Measurements from ENCODE around the gene SCNM1. TPM values are rescaled to one million over a fixed set of nuclear protein-coding genes. Genes with fewer than 3 reads are reported as not detected.

Gene SCNM1
- total and polyA plus RNA-seq, 2 experiments from 2014 or later: 27.1 to 92.3 TPM

DNA sequence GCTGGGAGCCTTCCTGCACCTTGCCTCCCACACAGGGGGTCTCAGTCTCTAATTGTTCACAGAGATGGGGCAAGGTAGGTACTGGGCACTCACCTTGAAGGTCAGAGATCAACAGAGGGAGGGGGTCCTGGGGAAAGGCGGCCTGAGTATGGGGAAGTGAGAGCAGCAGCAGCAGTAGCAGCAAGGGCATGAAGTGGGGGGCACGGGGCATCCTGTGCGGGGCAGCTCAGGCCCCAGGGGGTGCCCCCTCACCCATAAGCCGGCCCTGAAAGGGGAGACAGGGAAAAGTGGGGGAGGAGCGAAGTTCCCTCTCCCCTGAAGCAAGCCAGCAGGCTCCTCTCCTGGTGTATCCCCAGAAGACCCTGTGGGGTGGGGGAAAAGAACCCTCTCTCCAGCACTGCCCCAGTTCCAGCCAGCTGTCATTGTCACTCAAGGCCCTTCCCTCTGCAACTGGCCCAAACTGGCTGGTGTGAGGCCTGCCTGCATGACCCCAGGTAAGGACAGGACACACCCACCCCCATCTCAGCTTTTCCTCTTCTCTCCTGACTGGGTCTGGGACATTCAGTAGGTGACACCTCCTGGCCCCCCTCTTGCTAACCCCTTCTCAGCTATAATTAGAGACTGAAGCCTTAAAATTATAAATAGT lies 23.4 kb upstream of the SCNM1 start (continued):
- TF ChIP-seq, protein P1, sequence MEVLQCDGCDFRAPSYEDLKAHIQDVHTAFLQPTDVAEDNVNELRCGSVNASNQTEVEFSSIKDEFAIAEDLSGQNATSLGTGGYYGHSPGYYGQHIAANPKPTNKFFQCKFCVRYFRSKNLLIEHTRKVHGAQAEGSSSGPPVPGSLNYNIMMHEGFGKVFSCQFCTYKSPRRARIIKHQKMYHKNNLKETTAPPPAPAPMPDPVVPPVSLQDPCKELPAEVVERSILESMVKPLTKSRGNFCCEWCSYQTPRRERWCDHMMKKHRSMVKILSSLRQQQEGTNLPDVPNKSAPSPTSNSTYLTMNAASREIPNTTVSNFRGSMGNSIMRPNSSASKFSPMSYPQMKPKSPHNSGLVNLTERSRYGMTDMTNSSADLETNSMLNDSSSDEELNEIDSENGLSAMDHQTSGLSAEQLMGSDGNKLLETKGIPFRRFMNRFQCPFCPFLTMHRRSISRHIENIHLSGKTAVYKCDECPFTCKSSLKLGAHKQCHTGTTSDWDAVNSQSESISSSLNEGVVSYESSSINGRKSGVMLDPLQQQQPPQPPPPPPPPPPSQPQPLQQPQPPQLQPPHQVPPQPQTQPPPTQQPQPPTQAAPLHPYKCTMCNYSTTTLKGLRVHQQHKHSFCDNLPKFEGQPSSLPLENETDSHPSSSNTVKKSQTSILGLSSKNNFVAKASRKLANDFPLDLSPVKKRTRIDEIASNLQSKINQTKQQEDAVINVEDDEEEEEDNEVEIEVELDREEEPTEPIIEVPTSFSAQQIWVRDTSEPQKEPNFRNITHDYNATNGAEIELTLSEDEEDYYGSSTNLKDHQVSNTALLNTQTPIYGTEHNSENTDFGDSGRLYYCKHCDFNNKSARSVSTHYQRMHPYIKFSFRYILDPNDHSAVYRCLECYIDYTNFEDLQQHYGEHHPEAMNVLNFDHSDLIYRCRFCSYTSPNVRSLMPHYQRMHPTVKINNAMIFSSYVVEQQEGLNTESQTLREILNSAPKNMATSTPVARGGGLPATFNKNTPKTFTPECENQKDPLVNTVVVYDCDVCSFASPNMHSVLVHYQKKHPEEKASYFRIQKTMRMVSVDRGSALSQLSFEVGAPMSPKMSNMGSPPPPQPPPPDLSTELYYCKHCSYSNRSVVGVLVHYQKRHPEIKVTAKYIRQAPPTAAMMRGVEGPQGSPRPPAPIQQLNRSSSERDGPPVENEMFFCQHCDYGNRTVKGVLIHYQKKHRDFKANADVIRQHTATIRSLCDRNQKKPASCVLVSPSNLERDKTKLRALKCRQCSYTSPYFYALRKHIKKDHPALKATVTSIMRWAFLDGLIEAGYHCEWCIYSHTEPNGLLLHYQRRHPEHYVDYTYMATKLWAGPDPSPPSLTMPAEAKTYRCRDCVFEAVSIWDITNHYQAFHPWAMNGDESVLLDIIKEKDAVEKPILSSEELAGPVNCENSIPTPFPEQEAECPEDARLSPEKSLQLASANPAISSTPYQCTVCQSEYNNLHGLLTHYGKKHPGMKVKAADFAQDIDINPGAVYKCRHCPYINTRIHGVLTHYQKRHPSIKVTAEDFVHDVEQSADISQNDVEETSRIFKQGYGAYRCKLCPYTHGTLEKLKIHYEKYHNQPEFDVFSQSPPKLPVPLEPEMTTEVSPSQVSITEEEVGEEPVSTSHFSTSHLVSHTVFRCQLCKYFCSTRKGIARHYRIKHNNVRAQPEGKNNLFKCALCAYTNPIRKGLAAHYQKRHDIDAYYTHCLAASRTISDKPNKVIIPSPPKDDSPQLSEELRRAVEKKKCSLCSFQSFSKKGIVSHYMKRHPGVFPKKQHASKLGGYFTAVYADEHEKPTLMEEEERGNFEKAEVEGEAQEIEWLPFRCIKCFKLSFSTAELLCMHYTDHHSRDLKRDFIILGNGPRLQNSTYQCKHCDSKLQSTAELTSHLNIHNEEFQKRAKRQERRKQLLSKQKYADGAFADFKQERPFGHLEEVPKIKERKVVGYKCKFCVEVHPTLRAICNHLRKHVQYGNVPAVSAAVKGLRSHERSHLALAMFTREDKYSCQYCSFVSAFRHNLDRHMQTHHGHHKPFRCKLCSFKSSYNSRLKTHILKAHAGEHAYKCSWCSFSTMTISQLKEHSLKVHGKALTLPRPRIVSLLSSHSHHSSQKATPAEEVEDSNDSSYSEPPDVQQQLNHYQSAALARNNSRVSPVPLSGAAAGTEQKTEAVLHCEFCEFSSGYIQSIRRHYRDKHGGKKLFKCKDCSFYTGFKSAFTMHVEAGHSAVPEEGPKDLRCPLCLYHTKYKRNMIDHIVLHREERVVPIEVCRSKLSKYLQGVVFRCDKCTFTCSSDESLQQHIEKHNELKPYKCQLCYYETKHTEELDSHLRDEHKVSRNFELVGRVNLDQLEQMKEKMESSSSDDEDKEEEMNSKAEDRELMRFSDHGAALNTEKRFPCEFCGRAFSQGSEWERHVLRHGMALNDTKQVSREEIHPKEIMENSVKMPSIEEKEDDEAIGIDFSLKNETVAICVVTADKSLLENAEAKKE (CRISPR knock-in tag; IDR thresholded peaks at IDR 0.05): no peak
- TF ChIP-seq POLR2AphosphoS5 (IDR thresholded peaks at IDR 0.05; ENCODE audit: low read depth): no peak
- TF ChIP-seq JUNB (IDR thresholded peaks at IDR 0.05; ENCODE audit: unreplicated experiment): no peak
- TF ChIP-seq CREB1 (CRISPR knock-in tag; IDR thresholded peaks at IDR 0.05; ENCODE audit: low read depth): no peak
- no peak for TF ChIP-seq ZNF331 (CRISPR knock-in tag; IDR thresholded peaks at IDR 0.05; ENCODE audit: low read depth)
- TF ChIP-seq EZH2 (IDR thresholded peaks at IDR 0.05; ENCODE audit: low read depth, unreplicated experiment): no peak
- no peak for TF ChIP-seq STAT1 (IDR thresholded peaks at IDR 0.05; ENCODE audit: unreplicated experiment)

DNA sequence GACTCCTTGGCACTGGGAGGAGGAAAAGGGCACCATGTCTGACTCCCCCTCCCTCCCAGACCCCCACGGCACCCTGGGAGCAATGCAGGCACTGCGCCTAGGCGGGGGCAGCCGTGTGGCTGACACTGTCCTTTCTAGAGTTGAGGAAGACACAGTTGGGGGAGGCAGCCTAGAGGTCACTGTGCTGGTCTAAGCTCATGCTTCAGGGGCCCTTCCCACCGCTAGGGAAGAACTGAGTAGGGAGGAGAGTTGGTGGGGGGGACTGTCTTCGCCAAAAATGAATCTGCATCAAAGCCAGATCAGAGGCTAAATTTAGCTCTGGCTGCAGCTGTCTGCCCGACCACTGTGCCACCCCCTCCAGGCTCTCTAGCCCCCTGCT lies 22.9 kb upstream of the SCNM1 start:
- Histone ChIP-seq H3K27ac (ENCODE audit: low read depth) (no peak overlapping the region), H3K36me3 (ENCODE audit: insufficient read depth) (no peaks in the 10 kb centered on the region), H3K4me2 (peak overlapping the region; percentile 98), H3K27me3 (ENCODE audit: insufficient read depth) (peaks cover 29% of the 10 kb centered on the region), H4K20me1 (replicated peaks; ENCODE audit: insufficient read depth) (peaks cover 5% of the 10 kb centered on the region; the same call in 1 of the 2 replicates), H3K4me3 (peak overlapping the region; percentile 96; the same call in 1 of the 2 replicates), H3K4me1 (ENCODE audit: insufficient read depth) (peaks cover 35% of the 10 kb centered on the region), H3K9me2 (ENCODE audit: insufficient read depth) (no peaks in the 10 kb centered on the region), H3F3A (replicated peaks; ENCODE audit: low read depth) (peaks cover 9% of the 10 kb centered on the region; the same call in 1 of the 2 replicates), H3K79me2 (replicated peaks; ENCODE audit: insufficient read depth) (no peaks in the 10 kb centered on the region; the same call in 1 of the 2 replicates), H2AFZ (no peak overlapping the region)
- H3K36me3 Mint-ChIP-seq (ENCODE audit: low read depth): no peaks in the 10 kb centered on the region; the same call in 2 of the 3 replicates
- no peak overlapping the region for H3K27ac Mint-ChIP-seq
- H3K27me3 Mint-ChIP-seq (ENCODE audit: insufficient read depth, low read depth, poor library complexity): peaks cover 37% of the 10 kb centered on the region
- no peak overlapping the region; the same call in 2 of the 3 replicates for H3K4me3 Mint-ChIP-seq
- DNase-seq (ENCODE audit: low spot score): peak; percentile 32
- H3K9me3 Mint-ChIP-seq: no peaks in the 10 kb centered on the region
- no peak for ATAC-seq
- peaks cover 39% of the 10 kb centered on the region for H3K4me1 Mint-ChIP-seq
- TF ChIP-seq ZNF114 (CRISPR knock-in tag; IDR thresholded peaks at IDR 0.05) (no peak), JUNB (IDR thresholded peaks at IDR 0.05; ENCODE audit: unreplicated experiment) (no peak), ZNF331 (CRISPR knock-in tag; IDR thresholded peaks at IDR 0.05; ENCODE audit: low read depth) (no peak), EZH2phosphoT487 (IDR thresholded peaks at IDR 0.05; ENCODE audit: unreplicated experiment) (no peak), CREB1 (CRISPR knock-in tag; IDR thresholded peaks at IDR 0.05; ENCODE audit: low read depth) (no peak), NANOG (IDR thresholded peaks at IDR 0.05; ENCODE audit: borderline replicate concordance) (no peak)
- TF ChIP-seq, protein P2, sequence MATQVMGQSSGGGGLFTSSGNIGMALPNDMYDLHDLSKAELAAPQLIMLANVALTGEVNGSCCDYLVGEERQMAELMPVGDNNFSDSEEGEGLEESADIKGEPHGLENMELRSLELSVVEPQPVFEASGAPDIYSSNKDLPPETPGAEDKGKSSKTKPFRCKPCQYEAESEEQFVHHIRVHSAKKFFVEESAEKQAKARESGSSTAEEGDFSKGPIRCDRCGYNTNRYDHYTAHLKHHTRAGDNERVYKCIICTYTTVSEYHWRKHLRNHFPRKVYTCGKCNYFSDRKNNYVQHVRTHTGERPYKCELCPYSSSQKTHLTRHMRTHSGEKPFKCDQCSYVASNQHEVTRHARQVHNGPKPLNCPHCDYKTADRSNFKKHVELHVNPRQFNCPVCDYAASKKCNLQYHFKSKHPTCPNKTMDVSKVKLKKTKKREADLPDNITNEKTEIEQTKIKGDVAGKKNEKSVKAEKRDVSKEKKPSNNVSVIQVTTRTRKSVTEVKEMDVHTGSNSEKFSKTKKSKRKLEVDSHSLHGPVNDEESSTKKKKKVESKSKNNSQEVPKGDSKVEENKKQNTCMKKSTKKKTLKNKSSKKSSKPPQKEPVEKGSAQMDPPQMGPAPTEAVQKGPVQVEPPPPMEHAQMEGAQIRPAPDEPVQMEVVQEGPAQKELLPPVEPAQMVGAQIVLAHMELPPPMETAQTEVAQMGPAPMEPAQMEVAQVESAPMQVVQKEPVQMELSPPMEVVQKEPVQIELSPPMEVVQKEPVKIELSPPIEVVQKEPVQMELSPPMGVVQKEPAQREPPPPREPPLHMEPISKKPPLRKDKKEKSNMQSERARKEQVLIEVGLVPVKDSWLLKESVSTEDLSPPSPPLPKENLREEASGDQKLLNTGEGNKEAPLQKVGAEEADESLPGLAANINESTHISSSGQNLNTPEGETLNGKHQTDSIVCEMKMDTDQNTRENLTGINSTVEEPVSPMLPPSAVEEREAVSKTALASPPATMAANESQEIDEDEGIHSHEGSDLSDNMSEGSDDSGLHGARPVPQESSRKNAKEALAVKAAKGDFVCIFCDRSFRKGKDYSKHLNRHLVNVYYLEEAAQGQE (IDR thresholded peaks at IDR 0.05; ENCODE audit: unreplicated experiment): no peak
- TF ChIP-seq, protein P3, sequence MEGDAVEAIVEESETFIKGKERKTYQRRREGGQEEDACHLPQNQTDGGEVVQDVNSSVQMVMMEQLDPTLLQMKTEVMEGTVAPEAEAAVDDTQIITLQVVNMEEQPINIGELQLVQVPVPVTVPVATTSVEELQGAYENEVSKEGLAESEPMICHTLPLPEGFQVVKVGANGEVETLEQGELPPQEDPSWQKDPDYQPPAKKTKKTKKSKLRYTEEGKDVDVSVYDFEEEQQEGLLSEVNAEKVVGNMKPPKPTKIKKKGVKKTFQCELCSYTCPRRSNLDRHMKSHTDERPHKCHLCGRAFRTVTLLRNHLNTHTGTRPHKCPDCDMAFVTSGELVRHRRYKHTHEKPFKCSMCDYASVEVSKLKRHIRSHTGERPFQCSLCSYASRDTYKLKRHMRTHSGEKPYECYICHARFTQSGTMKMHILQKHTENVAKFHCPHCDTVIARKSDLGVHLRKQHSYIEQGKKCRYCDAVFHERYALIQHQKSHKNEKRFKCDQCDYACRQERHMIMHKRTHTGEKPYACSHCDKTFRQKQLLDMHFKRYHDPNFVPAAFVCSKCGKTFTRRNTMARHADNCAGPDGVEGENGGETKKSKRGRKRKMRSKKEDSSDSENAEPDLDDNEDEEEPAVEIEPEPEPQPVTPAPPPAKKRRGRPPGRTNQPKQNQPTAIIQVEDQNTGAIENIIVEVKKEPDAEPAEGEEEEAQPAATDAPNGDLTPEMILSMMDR (conservative IDR thresholded peaks at IDR 0.05; ENCODE audit: low read depth in 2 of 2): no peak

Measured in GM23338 (cell line).